Measurements from ENCODE around the gene PARP1.
"Not testable (repeated sequence)": the region's sequence is repeated elsewhere in the genome, so short reads cannot be mapped to it uniquely, and the experiment has no call there.

PARP1 gene

DNA sequence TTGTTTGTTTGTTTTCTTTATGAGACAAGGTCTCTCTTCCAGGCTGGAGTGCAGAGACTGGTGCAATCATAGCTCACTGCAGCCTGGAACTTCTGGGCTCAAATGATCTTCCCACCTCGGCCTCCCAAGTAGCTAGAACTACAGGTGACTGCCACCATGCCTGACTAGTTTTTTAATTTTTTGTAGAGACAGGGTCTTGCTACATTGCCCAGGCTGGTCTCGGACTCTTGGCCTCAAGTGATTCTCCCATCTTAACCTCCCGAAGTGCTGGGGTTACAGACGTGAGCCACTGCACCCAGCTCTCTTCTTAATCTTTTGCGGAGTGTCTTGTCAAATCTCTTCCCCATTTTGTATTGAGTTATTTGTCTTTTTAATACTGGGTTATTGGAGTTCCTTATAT lies 32.6 kb upstream of the PARP1 start:
- peaks cover 12 to 16% of the 10 kb centered on the region in 2 donors for H3K4me1 Mint-ChIP-seq (ENCODE audit: low read depth in 2 of 2)
- no peaks in the 10 kb centered on the region for H3K36me3 Mint-ChIP-seq (ENCODE audit: insufficient read depth)
- peaks cover 6 to 9% of the 10 kb centered on the region in 2 donors for H3K27me3 Mint-ChIP-seq
- no peak overlapping the region for H3K27ac Mint-ChIP-seq
- H3K9me3 Mint-ChIP-seq = no peaks in the 10 kb centered on the region
- ATAC-seq (replicated peaks) = no peak
- H3K4me3 Mint-ChIP-seq = no peak overlapping the region
- no peak for DNase-seq

DNA sequence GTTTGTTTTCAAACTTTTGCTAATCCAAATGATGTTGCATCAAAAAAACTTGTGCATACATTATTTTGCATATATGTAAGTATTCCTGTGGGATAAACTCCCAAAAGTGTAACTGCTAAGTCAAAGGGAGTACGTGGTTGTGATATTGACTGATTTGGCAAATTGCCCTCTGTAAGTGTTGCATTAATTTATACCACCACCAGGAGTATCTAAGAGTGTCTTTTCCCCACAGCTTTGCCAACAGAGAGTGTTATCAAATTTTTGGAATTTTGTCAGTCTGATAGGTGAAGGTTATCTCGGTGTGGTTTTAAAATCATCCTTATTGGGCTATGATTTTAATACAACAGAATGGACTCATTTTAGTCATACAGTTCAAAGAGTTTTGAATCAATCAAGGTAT lies 30.1 kb upstream of the PARP1 start:
- ATAC-seq (replicated peaks) (no peak), DNase-seq (no peak)
- Mint-ChIP-seq H3K4me1 (ENCODE audit: low read depth in 2 of 2) (no peaks in the 10 kb centered on the region), H3K9me3 (no peaks in the 10 kb centered on the region), H3K27me3 (peaks cover 6 to 15% of the 10 kb centered on the region in 2 donors), H3K4me3 (no peak overlapping the region), H3K27ac (no peak overlapping the region), H3K36me3 (ENCODE audit: insufficient read depth) (no peaks in the 10 kb centered on the region)

DNA sequence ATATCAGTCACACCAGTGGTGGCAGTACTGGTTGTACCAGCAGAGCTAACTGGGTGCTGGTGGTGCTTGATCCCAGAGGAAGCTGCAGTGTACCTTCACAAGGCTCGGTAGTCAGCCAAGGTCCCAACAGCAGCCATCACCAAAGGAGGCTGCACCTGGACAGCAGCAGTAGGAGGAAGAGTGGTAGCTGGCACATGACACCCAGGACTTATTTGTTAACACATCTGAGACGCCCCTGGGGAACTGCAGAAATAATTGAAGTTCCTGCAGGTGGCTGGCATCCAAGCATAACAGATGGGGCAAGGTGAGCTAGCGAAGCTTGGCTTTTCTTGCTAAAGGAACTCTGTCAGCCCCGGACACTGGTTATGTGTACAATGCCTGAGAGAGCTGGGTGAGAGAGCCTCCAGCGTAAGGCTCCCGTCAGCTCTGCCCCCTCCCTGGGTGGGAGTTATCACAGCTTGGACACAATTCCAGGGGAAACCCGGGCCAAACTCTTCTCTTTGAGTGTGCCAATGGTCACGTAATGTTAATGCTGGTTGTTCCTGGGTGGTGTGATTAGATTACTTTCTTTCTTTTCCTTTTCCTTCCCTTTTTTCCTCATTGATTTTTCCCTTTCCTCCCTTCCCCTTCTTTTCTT lies 29.1 kb upstream of the PARP1 start:
- Mint-ChIP-seq H3K9me3 (no peaks in the 10 kb centered on the region), H3K27me3 (peaks cover 6 to 15% of the 10 kb centered on the region in 2 donors), H3K4me3 (no peak overlapping the region), H3K27ac (no peak overlapping the region), H3K4me1 (ENCODE audit: low read depth in 2 of 2) (no peaks in the 10 kb centered on the region), H3K36me3 (ENCODE audit: insufficient read depth) (no peaks in the 10 kb centered on the region)
- DNase-seq = no peak
- ATAC-seq (replicated peaks) = peak; percentile 39

DNA sequence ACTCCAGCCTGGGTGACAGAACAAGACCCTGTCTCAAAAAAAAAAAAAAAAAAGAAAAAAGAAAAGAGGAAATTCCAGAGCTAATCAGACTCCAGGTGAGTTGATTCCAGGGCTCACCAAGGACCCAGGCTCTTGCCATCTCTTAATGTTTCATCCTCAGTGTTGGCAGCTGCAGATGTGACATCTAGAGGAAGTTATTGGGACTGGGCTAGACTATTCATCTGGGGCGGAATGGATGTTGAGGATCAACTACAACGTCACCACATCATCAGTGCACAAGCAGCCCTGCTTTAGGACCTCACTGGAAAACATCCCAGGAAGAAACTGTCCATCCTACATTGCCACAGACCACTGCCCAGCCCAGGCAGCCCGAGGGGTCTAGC lies 28.6 kb upstream of the PARP1 start:
- no peak overlapping the region for H3K4me3 Mint-ChIP-seq
- no peaks in the 10 kb centered on the region for H3K9me3 Mint-ChIP-seq
- H3K4me1 Mint-ChIP-seq (ENCODE audit: low read depth in 2 of 2) = peaks cover 0 to 3% of the 10 kb centered on the region in 2 donors
- no peak for DNase-seq
- H3K27ac Mint-ChIP-seq = no peak overlapping the region
- peaks cover 6 to 14% of the 10 kb centered on the region in 2 donors for H3K27me3 Mint-ChIP-seq
- H3K36me3 Mint-ChIP-seq (ENCODE audit: insufficient read depth) = no peaks in the 10 kb centered on the region
- ATAC-seq (replicated peaks) = no peak

DNA sequence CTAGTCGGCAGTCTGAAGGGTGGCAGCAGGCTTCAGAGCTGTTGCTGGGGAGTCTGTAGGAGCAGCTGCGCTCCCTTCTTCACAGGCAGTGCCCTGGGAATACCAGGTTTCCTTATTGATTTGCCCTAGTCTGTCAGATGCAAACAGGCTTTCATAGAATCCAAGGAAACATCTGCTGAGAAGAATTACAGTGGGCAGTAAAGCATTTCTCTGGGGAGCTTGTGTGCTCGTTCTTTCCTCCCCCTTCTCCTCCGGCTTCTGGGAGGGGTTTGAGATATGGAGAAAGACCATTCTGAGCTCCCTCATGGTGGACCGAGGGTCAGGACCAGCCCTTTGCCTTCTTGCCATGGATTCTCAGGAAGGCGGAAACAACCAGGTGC lies 25.4 kb upstream of the PARP1 start:
- DNase-seq (no peak), ATAC-seq (replicated peaks) (no peak)
- no peaks in the 10 kb centered on the region for H3K36me3 Mint-ChIP-seq (ENCODE audit: insufficient read depth)
- no peak overlapping the region for H3K4me3 Mint-ChIP-seq
- H3K27me3 Mint-ChIP-seq = peaks cover 6 to 14% of the 10 kb centered on the region in 2 donors
- H3K27ac Mint-ChIP-seq = no peak overlapping the region
- peaks cover 4 to 5% of the 10 kb centered on the region in 2 donors for H3K4me1 Mint-ChIP-seq (ENCODE audit: low read depth in 2 of 2)
- no peaks in the 10 kb centered on the region for H3K9me3 Mint-ChIP-seq

DNA sequence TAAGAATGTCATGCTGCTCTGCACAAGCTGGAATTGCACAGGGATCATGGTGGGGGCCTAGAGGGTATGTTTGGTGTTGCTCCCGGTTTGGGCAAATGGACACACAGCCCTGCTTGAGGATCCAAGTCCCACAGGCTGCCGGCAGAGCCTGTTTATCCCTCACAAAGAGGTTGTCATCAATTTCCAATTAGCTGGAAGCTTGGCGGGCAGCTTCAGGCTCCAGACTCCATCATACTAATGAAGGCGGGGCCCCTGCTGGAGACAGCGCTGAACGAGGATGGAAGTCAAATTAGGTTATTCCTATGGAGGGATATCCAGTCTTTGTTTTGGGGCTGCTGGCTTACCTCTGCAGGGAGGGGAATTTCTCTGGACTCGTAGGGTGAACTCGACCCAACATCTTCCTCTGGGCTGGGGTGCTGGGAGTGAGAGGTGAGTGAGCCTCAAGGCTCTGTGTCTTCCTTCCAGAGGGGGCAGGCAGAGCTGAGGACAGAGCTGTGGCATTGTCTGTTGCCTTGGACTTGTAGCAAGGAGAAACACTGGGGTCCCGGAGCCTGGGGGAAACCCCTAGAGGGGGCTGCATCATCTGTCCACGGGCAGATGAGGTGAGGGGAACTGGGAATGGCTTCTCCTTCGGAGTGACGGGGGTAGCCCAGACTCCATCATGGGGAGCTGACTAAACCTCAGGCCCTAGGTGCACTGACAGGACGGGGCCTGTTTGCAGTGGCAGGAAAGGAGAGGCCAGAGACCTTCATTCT lies 24.9 kb upstream of the PARP1 start:
- Mint-ChIP-seq H3K36me3 (ENCODE audit: insufficient read depth) (no peaks in the 10 kb centered on the region), H3K4me1 (ENCODE audit: low read depth in 2 of 2) (peaks cover 4 to 5% of the 10 kb centered on the region in 2 donors), H3K27ac (peak overlapping the region in 1 of 2 donors; percentile 46), H3K27me3 (peaks cover 3 to 14% of the 10 kb centered on the region in 2 donors), H3K9me3 (no peaks in the 10 kb centered on the region), H3K4me3 (no peak overlapping the region)
- DNase-seq (no peak), ATAC-seq (replicated peaks) (no peak)

DNA sequence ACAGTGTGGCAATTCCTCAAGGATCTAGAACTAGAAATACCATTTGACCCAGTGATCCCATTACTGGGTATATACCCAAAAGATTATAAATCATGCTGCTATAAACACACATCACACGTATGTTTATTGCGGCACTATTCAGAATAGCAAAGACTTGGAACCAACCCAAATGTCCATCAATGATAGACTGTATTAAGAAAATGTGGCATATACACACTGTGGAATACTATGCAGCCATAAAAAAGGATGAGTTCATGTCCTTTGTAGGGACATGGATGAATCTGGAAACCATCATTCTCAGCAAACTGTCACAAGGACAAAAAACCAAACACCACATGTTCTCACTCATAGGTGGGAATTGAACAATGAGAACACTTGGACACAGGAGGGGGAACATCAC lies 24.0 kb upstream of the PARP1 start:
- peaks cover 9 to 11% of the 10 kb centered on the region in 2 donors for H3K4me1 Mint-ChIP-seq (ENCODE audit: low read depth in 2 of 2)
- DNase-seq; ATAC-seq (replicated peaks); H3K36me3 Mint-ChIP-seq (ENCODE audit: insufficient read depth); H3K27ac Mint-ChIP-seq; H3K9me3 Mint-ChIP-seq; H3K4me3 Mint-ChIP-seq: not testable (repeated sequence)
- H3K27me3 Mint-ChIP-seq = peaks cover 0 to 14% of the 10 kb centered on the region in 2 donors

DNA sequence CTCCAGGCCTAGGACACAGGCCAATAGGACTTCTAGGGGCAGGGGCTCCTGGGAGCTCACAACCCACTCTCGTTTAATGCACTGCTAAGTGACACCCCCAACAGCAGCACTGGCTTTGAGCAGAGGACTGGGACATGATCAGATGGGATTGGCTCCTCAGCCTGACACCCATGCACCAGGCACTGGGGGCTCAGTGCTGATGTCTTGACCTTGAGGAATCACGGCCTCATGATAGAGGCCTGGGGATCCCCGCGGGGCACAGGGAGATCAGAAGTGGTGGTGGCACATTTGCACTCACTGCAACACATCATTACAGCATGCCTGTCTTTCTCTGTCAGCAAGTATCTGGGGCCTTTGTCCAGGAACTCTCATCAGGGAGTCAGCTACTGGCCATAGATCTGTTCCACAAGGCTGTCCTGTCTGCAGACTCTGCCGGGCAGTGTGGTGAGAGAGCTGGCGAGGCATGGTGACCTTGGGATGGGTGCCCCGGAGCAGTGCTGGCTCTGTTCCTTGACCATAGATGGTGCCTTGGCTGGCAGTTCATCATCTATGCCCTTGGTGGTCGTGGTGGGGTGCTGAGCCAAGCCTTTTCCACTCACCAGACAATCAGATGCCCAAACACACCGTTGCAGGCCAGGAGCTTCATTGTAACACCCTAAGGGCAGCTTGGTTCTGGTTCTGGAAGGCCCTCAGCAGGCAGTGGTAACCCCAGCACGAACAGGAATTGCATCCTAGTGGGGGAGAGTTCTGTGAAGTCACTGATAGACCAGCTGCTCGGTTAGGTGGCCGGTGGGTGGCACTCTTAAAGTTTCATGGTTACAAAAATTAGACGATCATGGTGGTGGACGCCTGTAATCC lies 22.2 kb upstream of the PARP1 start:
- no peaks in the 10 kb centered on the region for H3K36me3 Mint-ChIP-seq (ENCODE audit: insufficient read depth)
- H3K4me1 Mint-ChIP-seq (ENCODE audit: low read depth in 2 of 2) = peaks cover 16 to 20% of the 10 kb centered on the region in 2 donors
- DNase-seq (no peak), ATAC-seq (replicated peaks) (no peak)
- peaks cover 0 to 10% of the 10 kb centered on the region in 2 donors for H3K27me3 Mint-ChIP-seq
- H3K9me3 Mint-ChIP-seq = no peaks in the 10 kb centered on the region
- peak overlapping the region in 1 of 2 donors; percentile 29 for H3K27ac Mint-ChIP-seq
- no peak overlapping the region for H3K4me3 Mint-ChIP-seq

DNA sequence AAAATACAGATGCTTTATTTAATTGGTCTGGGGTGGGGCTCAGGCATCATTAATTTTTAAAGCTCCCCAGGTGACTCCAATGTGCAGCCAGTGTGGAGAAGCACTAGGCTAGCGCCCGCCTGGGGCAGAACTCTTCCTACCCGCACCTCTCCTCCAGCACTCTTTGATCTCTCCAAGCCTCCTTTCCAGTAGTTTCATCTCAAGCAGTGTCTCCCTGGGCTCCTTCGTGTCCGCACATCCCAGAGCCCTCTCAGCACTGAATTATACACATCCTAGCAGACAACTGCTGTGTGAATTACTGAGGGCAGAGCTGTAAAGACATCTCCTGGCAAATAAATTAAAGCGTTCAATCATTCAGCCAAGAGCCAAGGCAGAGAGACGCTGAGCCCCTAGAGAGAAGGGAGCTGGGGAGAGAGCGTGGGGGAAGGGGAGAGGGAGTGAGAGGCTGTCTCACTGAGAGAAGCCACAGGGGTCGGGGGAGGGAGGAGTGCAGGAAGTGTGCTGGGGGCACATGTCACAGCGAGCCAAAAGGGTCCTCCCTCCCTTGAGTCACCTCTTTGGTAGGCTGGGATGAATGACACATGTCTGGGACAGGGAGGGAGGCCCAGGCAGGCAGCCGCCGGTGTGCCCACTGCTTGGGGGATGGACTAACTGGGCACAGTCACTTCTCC lies 21.0 kb upstream of the PARP1 start:
- no peak overlapping the region for H3K4me3 Mint-ChIP-seq
- H3K27ac Mint-ChIP-seq = peak overlapping the region in 1 of 2 donors; percentile 41
- no peak for DNase-seq
- no peaks in the 10 kb centered on the region for H3K36me3 Mint-ChIP-seq (ENCODE audit: insufficient read depth)
- peaks cover 0 to 8% of the 10 kb centered on the region in 2 donors for H3K27me3 Mint-ChIP-seq
- H3K9me3 Mint-ChIP-seq = no peaks in the 10 kb centered on the region
- ATAC-seq (replicated peaks) = no peak
- peaks cover 16 to 22% of the 10 kb centered on the region in 2 donors for H3K4me1 Mint-ChIP-seq (ENCODE audit: low read depth in 2 of 2)

DNA sequence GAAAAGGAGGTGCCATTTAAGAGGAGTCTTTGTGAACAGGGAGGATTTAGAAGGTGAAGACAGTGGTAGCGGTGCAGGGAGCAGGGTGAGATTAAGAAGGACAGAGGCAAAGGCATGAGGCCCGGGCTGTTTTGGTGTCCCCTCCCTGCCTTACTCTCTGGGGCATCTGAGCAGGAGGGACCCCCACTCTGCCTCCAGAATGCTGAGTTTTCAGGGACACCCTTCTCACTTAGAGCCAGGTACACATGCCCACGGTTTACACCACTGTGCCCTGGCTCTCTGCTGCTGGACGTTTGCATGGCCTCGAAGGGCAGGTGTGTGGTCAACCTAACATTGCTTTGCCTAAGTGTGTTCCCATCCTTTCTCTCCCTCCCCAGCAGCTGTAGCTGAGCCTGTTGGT lies 20.5 kb upstream of the PARP1 start:
- no peak for DNase-seq
- H3K27ac Mint-ChIP-seq = peak overlapping the region in 1 of 2 donors; percentile 41
- H3K4me3 Mint-ChIP-seq = no peak overlapping the region
- H3K27me3 Mint-ChIP-seq = peaks cover 0 to 8% of the 10 kb centered on the region in 2 donors
- peaks cover 16 to 23% of the 10 kb centered on the region in 2 donors for H3K4me1 Mint-ChIP-seq (ENCODE audit: low read depth in 2 of 2)
- ATAC-seq (replicated peaks) = no peak
- peaks cover under 1% of the 10 kb centered on the region for H3K36me3 Mint-ChIP-seq (ENCODE audit: insufficient read depth)
- no peaks in the 10 kb centered on the region for H3K9me3 Mint-ChIP-seq

DNA sequence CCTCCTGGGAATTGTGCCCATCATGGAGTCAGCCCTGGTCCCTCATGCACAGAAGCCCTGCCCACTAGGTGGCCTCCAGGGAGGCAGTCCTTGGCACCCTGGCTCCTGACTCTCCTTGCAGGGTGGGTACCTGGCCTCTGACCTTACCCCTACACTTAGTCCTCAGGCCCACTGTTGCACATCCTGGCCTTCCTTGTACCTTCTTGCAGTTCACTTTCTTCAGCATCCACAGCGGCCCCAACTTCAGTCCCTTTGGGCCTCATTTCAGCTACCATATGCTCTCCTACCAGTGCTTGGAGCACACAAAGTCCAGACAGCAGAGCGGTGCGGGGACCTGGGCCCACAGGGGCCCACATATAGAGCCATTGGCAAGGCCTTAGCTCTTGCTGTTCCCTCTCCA lies 19.2 kb upstream of the PARP1 start:
- Mint-ChIP-seq H3K9me3 (no peaks in the 10 kb centered on the region), H3K36me3 (ENCODE audit: insufficient read depth) (peaks cover 3% of the 10 kb centered on the region), H3K27me3 (peaks cover 0 to 8% of the 10 kb centered on the region in 2 donors), H3K27ac (peak overlapping the region; percentile 49 to 69), H3K4me1 (ENCODE audit: low read depth in 2 of 2) (peaks cover 16 to 23% of the 10 kb centered on the region in 2 donors), H3K4me3 (peak overlapping the region; percentile 60 to 68)
- ATAC-seq (replicated peaks) = no peak
- no peak for DNase-seq

DNA sequence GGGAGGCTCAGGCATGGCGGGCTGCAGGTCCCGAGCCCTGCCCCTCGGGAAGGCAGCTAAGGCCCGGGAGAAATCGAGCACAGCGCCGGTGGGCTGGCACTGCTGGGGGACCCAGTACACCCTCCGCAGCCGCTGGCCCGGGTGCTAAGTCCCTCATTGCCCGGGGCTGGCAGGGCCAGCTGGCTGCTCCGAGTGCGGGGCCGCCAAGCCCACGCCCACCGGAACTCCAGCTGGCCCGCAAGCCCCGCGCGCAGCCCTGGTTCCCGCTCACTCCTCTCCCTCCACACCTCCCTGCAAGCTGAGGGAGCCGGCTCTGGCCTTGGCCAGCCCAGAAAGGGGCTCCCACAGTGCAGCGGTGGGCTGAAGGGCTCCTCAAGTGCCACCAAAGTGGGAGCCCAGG lies 18.5 kb upstream of the PARP1 start:
- H3K9me3 Mint-ChIP-seq; H3K36me3 Mint-ChIP-seq (ENCODE audit: insufficient read depth); ATAC-seq (replicated peaks); H3K27ac Mint-ChIP-seq; H3K27me3 Mint-ChIP-seq; DNase-seq: not testable (repeated sequence)
- peak overlapping the region in 1 of 2 donors; percentile 60 for H3K4me3 Mint-ChIP-seq
- H3K4me1 Mint-ChIP-seq (ENCODE audit: low read depth in 2 of 2) = peaks cover 13 to 23% of the 10 kb centered on the region in 2 donors

DNA sequence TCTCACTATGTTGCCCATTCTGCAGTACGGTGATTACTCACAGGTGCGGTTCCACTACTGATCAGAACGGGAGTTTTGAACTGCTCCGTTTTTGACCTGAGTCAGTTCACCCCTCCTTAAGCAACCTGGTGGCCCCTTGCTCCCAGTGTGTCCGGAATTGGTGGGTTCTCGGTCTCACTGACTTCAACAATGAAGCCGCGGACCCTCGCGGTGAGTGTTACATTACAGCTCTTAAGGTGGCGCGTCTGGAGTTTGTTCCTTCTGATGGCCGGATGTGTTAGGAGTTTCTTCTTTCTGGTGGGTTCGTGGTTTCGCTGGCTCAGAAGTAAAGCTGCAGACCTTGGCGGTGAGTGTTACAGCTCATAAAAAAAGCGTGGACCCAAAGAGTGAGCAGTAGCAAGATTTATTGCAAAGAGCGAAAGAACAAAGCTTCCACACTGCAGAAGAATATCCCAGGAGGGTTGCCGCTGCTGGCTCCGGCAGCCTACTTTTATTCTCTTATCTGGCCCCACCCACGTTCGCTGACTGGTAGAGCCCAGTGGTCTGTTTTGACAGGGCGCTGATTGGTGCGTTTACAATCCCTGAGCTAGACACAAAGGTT lies 17.6 kb upstream of the PARP1 start:
- ATAC-seq (replicated peaks) (peak; percentile 50), DNase-seq (peak in 1 of 3 experiments; percentile 50)
- H3K4me3 Mint-ChIP-seq = no peak overlapping the region
- H3K9me3 Mint-ChIP-seq = no peaks in the 10 kb centered on the region
- H3K27me3 Mint-ChIP-seq = peaks cover 0 to 8% of the 10 kb centered on the region in 2 donors
- H3K36me3 Mint-ChIP-seq (ENCODE audit: insufficient read depth) = peaks cover 3% of the 10 kb centered on the region
- peak overlapping the region; percentile 68 to 92 for H3K27ac Mint-ChIP-seq
- peaks cover 13 to 23% of the 10 kb centered on the region in 2 donors for H3K4me1 Mint-ChIP-seq (ENCODE audit: low read depth in 2 of 2)

All from effector memory CD8-positive, alpha-beta T cell (primary cell).